Adrenal gland (tissue), 12 donors: Measurements from ENCODE around the gene TP53I13. TPM values are rescaled to one million over a fixed set of nuclear protein-coding genes. Genes with fewer than 3 reads are reported as not detected.

Experiments used
- DNase-seq, 7 donors: peaks; one replicate each; pipeline ENCODE4 v3.0.0-alpha.2; 2019 to 2020
- H3K27ac ChIP-seq, 5 donors: fragments of 200-600 bp; sonication (generic) in 4 of 5; 1 replicate in 3 of 5; 2 replicates in 2 of 5; pipeline versions ENCODE4 v1.5.1 to v1.8.0; 2016 to 2020; ENCODE audit warnings: mild to moderate bottlenecking in 1 of 5
- H3K27me3 ChIP-seq: fragments of 200-600 bp; 2 replicates; pipeline ENCODE4 v1.8.0; 2021
- H3K36me3 ChIP-seq, 2 donors: fragments of 200-600 bp; replicated peaks in 1 of 2; 1 replicate in 1 of 2; 2 replicates in 1 of 2; pipeline versions ENCODE4 v1.5.1 to v1.8.0; 2018 to 2022
- H3K4me1 ChIP-seq, 2 donors: fragments of 200-600 bp; replicated peaks in 1 of 2; 1 replicate in 1 of 2; 2 replicates in 1 of 2; pipeline versions ENCODE4 v1.5.1 to v1.8.0; 2018 to 2021
- H3K4me3 ChIP-seq, 4 donors: fragments of 200-600 bp; sonication (generic) in 3 of 4; one replicate each; pipeline ENCODE4 v1.5.1; 2016 to 2018
- H3K9me3 ChIP-seq, 3 donors: fragments of 200-600 bp; sonication (generic) in 1 of 3; replicated peaks in 1 of 3; 1 replicate in 2 of 3; 2 replicates in 1 of 3; pipeline versions ENCODE4 v1.5.1 to v1.8.0; 2016 to 2021
- POLR2A ChIP-seq, 2 donors: fragments of 450-650 bp; IDR thresholded peaks; one replicate each; pipeline ENCODE4 v1.6.1; 2017; ENCODE audit warnings: antibody characterized with exemption in 2 of 2, mild to moderate bottlenecking in 2 of 2, moderate library complexity in 1 of 2
- WGBS, 4 donors: extraction: QIAGEN DNeasy Blood & Tissue Kit in 2 of 4; methylation state at CpG; one replicate each; pipeline versions ENCODE4 v1.1.5 to v1.1.7; 2013 to 2017; 5-methylcytosine and 5-hydroxymethylcytosine counted together
- intact Hi-C, 2 donors: fragments of 100-400 bp; cut with DNase I; formaldehyde crosslinking; loops; one replicate each; pipeline versions ENCODE4 v1.14.1 to v1.15.0; 2022 to 2023
- polyA plus RNA-seq, 3 donors: library from polyadenylated mRNA; stranded (reverse); fragments of 200-250 nt in 2 of 3; fragments of 350-450 nt in 1 of 3; fragmentation: Illumina TruSeq in 1 of 3; extraction: RNeasy Lipid Tissue Mini Kit (QIAGEN cat#74804) in 1 of 3; gene quantifications; one replicate each; pipeline ENCODE4 v1.2.3, GENCODE V29; 2013 to 2014
- total RNA-seq, 9 donors: library from RNA; depleted of rRNA in 4 of 9; stranded (reverse); fragments of >200 nt in 4 of 9; fragments of 120-200 nt in 1 of 9; fragmentation: NEBNext Ultra II Directional in 1 of 9; extraction: Animal tissue kit (Norgen Biotek cat#: 25700) in 1 of 9; gene quantifications; one replicate each; pipeline versions ENCODE4 v1.1.0 to v1.2.4, GENCODE V29; 2013 to 2023
- TF ChIP-seq, protein P1 (sequence below), 6 experiments: fragments of 450-650 bp in 4 of 6; fragments of 200-600 bp in 2 of 6; sonication (generic) in 1 of 6; IDR thresholded peaks; 1 replicate in 5 of 6; 2 replicates in 1 of 6; pipeline versions ENCODE4 v1.5.1 to v1.8.0; 2016 to 2021; ENCODE audit warnings: antibody characterized with exemption in 6 of 6, mild to moderate bottlenecking in 2 of 6, moderate library complexity in 1 of 6
- donor health status: healthy with polysubstance abuse.
- donor health status: Bipolar disorder and iron deficiency.
- donor health status: DM: yes; HTN: yes; CAD: no.
- donor health status: DM: no; HTN: no; CAD: no.
- donor health status: DM: no; HTN: no; CAD: no.
- donor health status: DM: yes; HTN: yes; CAD: no.

TP53I13 gene
- total and polyA plus RNA-seq, 12 donors = 4.2 to 163 (median 45.2) TPM

DNA sequence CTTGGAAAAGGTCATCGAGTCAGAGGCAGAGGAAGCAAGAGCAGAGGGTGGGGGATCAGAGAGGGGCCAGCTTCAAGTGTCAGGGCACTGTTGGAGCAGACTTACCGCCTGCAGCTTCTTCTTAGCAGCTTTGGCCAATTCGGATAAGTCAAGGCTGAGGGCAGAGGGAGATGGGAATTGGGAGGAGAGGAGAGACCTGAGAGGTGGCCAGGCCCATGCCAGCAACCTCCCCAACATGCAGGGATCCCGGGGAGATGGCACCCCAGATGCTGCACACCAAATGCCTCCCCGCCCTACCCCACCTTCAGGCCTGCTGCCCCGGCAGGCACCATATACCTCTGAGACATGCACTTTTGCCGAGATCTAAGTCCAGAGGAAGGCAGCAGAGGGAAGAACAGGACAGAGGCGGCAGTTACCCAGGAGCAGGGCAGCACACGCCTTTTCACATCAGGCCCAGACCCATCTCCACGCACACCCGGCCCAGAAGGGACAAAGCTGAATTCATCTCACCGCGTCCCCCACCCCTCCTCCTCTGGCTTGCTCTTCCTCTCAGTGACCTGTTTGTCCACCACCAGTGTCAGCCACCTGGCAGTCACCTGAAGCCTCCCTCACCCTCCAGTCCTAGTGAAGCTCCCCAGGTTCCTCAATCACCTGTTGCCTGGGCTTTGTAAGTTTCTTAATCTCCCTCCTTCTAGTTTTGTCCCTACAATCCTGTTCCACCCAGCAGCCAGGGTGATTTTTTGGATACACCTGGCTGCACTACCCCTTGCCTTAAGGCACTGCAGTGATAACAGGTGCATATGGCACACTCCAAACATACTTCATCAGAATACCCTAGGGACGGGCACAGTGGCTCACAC lies 10.4 kb downstream of the TP53I13 start:
- Histone ChIP-seq H3K27me3 (no peaks in the 10 kb centered on the region), H3K4me3 (no peak overlapping the region), H3K4me1 (no peaks in the 10 kb centered on the region), H3K27ac (no peak overlapping the region), H3K9me3 (no peaks in the 10 kb centered on the region), H3K36me3 (peaks cover 0 to 62% of the 10 kb centered on the region in 2 donors)
- intact Hi-C loops = loop anchor here in 1 of 2 donors (5.0 kb wide), 1 partner anchor 33 kb away; no protein-coding TSS in a partner anchor
- TF ChIP-seq POLR2A (IDR thresholded peaks at IDR 0.05) = no peak
- TF ChIP-seq, protein P1, sequence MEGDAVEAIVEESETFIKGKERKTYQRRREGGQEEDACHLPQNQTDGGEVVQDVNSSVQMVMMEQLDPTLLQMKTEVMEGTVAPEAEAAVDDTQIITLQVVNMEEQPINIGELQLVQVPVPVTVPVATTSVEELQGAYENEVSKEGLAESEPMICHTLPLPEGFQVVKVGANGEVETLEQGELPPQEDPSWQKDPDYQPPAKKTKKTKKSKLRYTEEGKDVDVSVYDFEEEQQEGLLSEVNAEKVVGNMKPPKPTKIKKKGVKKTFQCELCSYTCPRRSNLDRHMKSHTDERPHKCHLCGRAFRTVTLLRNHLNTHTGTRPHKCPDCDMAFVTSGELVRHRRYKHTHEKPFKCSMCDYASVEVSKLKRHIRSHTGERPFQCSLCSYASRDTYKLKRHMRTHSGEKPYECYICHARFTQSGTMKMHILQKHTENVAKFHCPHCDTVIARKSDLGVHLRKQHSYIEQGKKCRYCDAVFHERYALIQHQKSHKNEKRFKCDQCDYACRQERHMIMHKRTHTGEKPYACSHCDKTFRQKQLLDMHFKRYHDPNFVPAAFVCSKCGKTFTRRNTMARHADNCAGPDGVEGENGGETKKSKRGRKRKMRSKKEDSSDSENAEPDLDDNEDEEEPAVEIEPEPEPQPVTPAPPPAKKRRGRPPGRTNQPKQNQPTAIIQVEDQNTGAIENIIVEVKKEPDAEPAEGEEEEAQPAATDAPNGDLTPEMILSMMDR (IDR thresholded peaks at IDR 0.05) = no peak
- no peak for DNase-seq
- 89 to 94% (median 92%) methylated on average over 10 to 14 of the region's 14 CpGs for whole genome bisulfite sequencing, 4 donors

DNA sequence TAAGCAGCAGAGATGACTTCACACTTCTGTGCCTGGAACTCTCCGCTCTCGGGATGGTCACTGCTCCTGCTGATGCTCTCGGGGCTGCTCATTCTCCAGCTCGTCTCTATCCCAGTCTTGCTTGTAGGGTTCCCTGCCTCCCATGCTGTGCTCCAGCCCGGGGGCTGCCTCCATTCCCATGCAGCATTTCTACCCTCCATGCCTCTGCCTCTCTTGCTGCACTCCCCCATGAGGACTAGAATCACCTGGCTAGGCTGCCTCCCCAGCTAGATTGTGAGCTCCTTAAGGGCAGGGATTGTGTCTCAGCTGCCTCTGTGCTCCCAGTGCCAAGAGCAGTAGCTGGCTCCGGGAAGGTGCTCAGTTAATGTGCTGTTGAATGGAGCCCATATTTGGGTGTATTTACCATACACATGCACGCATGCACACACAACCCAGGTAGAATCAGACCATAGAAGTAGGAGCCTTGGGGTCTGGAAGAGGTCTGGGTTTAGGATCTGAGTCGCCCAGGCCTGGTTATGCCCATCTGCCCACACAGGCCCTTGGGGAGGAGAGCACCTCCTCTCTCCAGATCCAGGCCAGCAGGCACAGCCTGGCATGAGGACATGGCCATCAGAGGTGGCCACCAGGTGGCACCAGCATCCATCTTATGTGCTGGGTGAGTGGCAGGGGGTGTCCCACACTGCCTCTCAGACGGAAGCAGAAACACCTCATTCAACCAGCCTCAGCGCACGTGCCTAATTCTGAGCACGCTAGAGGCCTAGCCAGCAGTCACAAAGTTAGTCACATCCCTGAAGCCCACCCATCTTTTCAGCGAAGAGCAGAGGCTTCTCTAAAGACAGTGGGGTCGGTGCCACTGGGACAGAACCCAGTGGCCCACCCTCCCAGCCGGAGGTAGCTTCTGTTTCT lies 11.6 kb downstream of the TP53I13 start:
- DNase-seq = peak; percentile 80 to 95 (median 86)
- intact Hi-C loops = loop anchor here (5.0 kb wide), 2 partner anchors 32 to 37 kb away; no protein-coding TSS in a partner anchor
- no peak overlapping the region for H3K27ac ChIP-seq

DNA sequence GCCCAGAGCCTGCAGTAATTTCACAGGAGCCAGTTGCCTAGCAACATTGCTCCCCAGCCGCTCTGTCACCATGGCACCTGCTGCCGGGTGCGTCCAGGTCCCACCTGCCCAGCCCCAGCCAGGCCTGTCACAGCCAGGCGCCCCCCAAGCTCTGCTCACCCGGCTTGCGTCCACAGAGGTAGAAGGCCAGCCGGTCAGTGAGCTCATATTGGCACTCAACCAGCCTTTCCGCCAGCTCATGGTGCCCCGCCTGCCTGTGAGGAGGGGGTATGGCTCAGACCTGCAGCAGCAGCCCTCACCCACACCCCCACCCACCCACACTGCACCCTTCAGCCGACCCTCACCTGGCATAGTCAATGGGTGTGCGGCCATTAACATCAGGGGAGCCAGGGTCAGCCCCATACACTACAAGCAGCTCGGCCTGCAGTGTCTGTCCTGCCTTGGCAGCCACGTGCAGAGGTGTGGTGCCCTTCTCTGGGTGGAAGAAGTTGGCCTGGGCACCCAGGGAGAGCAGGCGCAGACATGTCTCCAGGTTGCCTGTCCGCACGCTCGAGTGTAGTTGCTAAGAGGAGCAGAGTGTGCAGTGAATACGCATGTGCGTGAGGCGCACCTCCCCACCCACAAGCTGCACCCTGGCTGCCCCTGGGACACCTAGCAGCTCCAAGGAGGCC lies 13.2 kb downstream of the TP53I13 start:
- H3K4me1 ChIP-seq = no peaks in the 10 kb centered on the region
- H3K36me3 ChIP-seq = peaks cover 0 to 35% of the 10 kb centered on the region in 2 donors
- peak in 3 of 7 donors; percentile 14 to 23 (median 20) for DNase-seq
- no peaks in the 10 kb centered on the region for H3K9me3 ChIP-seq
- H3K27me3 ChIP-seq = no peaks in the 10 kb centered on the region
- H3K27ac ChIP-seq = no peak overlapping the region
- intact Hi-C loops = loop anchor here in 1 of 2 donors (5.0 kb wide), 1 partner anchor 36 kb away; no protein-coding TSS in a partner anchor
- 88 to 93% (median 89%) methylated on average over 3 to 20 of the region's 20 CpGs for WGBS, 4 donors
- H3K4me3 ChIP-seq = no peak overlapping the region
- TF ChIP-seq POLR2A (IDR thresholded peaks at IDR 0.05) = no peak
- TF ChIP-seq, protein P1 (IDR thresholded peaks at IDR 0.05) = no peak

More for the DNA sequence above, 11.6 kb downstream of the TP53I13 start:
- TF ChIP-seq POLR2A (IDR thresholded peaks at IDR 0.05) = no peak
- TF ChIP-seq, protein P1 (IDR thresholded peaks at IDR 0.05) = peak; percentile 80 to 94 (median 92)
- Histone ChIP-seq H3K4me1 (no peaks in the 10 kb centered on the region), H3K36me3 (peaks cover 0 to 51% of the 10 kb centered on the region in 2 donors), H3K4me3 (no peak overlapping the region), H3K27me3 (no peaks in the 10 kb centered on the region), H3K9me3 (no peaks in the 10 kb centered on the region)
- WGBS, 4 donors = 61 to 80% (median 63%) methylated on average over 11 to 15 of the region's 15 CpGs
